GM04503 (cell line): ENCODE measurements around the gene TRUB2.
"Not testable (repeated sequence)": the region's sequence is repeated elsewhere in the genome, so short reads cannot be mapped to it uniquely, and the experiment has no call there.

Experiments
- DNase-seq: peaks from one replicate; pipeline ENCODE4 v3.0.0-alpha.2; 2012; ENCODE audit warnings: low read depth

Gene TRUB2

GRCh38 chr9:128340691-128341434 is 18.6 kb upstream of the TRUB2 start:
- no peak for DNase-seq

- DNase-seq = peak; percentile 28
These were observed 17.8 kb upstream of the TRUB2 start, which contains the start of gene SLC27A4 for GRCh38 chr9:128339761-128340690. TSS of gene SLC27A4 (plus strand) at chr9:128340527. CDS start at chr9:128343133, 2,606 bp downstream.

GRCh38 chr9:128338852-128339614 is 16.8 kb upstream of the TRUB2 start:
- DNase-seq = not testable (repeated sequence)

GRCh38 chr9:128337936-128338335 is 15.7 kb upstream of the TRUB2 start:
- DNase-seq = no peak

- DNase-seq = no peak
These were observed 13.7 kb upstream of the TRUB2 start for GRCh38 chr9:128335914-128336313.

- no peak for DNase-seq
These were observed 12.9 kb upstream of the TRUB2 start for GRCh38 chr9:128335161-128335560.

- DNase-seq = no peak
These were observed 11.2 kb upstream of the TRUB2 start for GRCh38 chr9:128333451-128333869.

- no peak for DNase-seq
These were observed 3.4 kb upstream of the TRUB2 start for GRCh38 chr9:128325629-128326028.

- DNase-seq = no peak
These were observed 2.2 kb upstream of the TRUB2 start for GRCh38 chr9:128324401-128324800.

- DNase-seq = no peak
These were observed 1.5 kb upstream of the TRUB2 start for GRCh38 chr9:128323791-128324190.

GRCh38 chr9:128323212-128323730 is 1.0 kb upstream of the TRUB2 start:
- DNase-seq = no peak

GRCh38 chr9:128321879-128322403 is 306 bp downstream of the TRUB2 start:
- no peak for DNase-seq

- DNase-seq = no peak
These were observed 904 bp downstream of the TRUB2 start for GRCh38 chr9:128321343-128321742.

GRCh38 chr9:128317629-128318028 is 4.6 kb downstream of the TRUB2 start:
- DNase-seq = no peak

GRCh38 chr9:128316421-128316820 is 5.8 kb downstream of the TRUB2 start:
- no peak for DNase-seq

- no peak for DNase-seq
These were observed 7.5 kb downstream of the TRUB2 start for GRCh38 chr9:128314697-128315096.

GRCh38 chr9:128310461-128310860 is 11.8 kb downstream of the TRUB2 start:
- no peak for DNase-seq

- DNase-seq = no peak
These were observed 12.7 kb downstream of the TRUB2 start for GRCh38 chr9:128309551-128309950.

- DNase-seq = no peak
These were observed 17.3 kb downstream of the TRUB2 start for GRCh38 chr9:128304971-128305288.

GRCh38 chr9:128304136-128304970 is 17.9 kb downstream of the TRUB2 start:
- DNase-seq = no peak
